ENCODE measurements around the gene GRAMD2A.

The GRAMD2A gene

DNA sequence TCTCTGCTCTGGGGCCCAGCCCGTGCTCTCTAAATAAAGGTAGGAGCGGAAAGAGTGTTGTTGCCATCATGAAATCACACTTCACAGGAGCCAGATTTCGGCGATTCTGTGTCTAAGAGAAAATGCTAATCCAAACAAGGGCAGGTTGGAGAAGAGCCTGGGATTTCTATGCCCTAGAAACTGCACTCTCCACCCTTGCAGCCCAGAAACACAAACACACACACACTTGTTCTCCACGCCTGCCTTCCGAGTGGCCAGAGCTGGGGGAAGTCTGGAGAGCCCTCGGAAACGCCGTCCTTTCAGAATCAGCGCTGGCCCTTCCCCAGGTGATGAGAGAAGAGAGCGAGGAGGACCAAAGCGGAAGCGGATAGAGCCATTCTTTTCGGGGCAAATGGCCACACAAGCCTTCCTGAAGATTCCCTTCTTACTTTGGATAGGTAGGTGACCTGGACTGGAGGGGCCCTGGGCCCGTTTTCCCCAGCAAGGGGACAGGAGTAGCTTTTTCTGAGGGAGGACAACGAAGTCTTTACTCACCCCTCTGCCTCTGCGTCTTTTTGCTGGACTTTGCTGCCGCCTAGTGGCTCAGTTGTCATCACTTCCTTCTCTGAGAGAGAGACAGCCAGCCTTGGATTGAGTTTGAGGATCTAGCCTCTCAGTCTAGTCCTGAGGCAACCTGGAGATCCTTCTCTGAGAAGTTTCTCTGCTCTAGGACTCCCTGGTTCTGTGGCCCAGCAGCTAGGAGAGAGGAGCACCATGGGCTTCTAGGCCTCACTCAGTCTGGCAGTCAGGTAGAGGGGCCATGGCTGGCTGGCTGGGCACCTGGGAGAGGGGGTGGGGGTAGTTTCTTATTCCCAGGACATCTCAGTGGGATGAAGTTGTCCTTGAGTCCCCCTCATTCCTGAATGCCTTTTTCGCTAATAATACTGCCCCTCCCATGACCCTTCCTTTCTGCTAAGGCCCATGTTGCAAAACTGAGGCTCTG, 41.7 kb downstream of the GRAMD2A start:
- no peak overlapping the region for H4K5ac ChIP-seq (ENCODE audit: low read length)
- WGBS (ENCODE audit: extremely low coverage, insufficient coverage, low lambda C conversion rate): no CpG with 5 or more reads among the region's 19 CpGs
- H3K23ac ChIP-seq (ENCODE audit: low read length): no peak overlapping the region
- no peaks in the 10 kb centered on the region for H3K79me1 ChIP-seq (ENCODE audit: low read length)
- no peak overlapping the region for H3K4ac ChIP-seq (ENCODE audit: low read depth, low read length)
- no peak overlapping the region for H2AK5ac ChIP-seq (ENCODE audit: low read length)
- no peaks in the 10 kb centered on the region for H3K79me2 ChIP-seq (ENCODE audit: control insufficient read depth, insufficient read depth, low read length)
- peak overlapping the region; percentile 6 for H3K4me2 ChIP-seq (ENCODE audit: low read length)
- no peaks in the 10 kb centered on the region for H3K27me3 ChIP-seq (ENCODE audit: insufficient read depth, low read length, poor library complexity)
- H2BK5ac ChIP-seq (ENCODE audit: low read length): no peak overlapping the region
- H2BK120ac ChIP-seq (ENCODE audit: low read depth, low read length): no peak overlapping the region
- peak overlapping the region; percentile 32 for H3K9ac ChIP-seq (ENCODE audit: low read length)
- no peak overlapping the region for H3K27ac ChIP-seq (ENCODE audit: low read depth, low read length)
- H4K8ac ChIP-seq (ENCODE audit: low read depth, low read length): no peak overlapping the region
- peak overlapping the region; percentile 57 for H3K56ac ChIP-seq (ENCODE audit: low read length)
- peak; percentile 87 for DNase-seq
- no peak overlapping the region for H3K18ac ChIP-seq (ENCODE audit: low read length)
- H2BK15ac ChIP-seq (replicated peaks; ENCODE audit: low read depth): no peak overlapping the region
- H3K4me3 ChIP-seq (ENCODE audit: low read length): no peak overlapping the region
- H3K36me3 ChIP-seq (ENCODE audit: control insufficient read depth, insufficient read depth, low read length): no peaks in the 10 kb centered on the region
- H3K4me1 ChIP-seq (ENCODE audit: control insufficient read depth, low read depth, low read length): no peaks in the 10 kb centered on the region

DNA sequence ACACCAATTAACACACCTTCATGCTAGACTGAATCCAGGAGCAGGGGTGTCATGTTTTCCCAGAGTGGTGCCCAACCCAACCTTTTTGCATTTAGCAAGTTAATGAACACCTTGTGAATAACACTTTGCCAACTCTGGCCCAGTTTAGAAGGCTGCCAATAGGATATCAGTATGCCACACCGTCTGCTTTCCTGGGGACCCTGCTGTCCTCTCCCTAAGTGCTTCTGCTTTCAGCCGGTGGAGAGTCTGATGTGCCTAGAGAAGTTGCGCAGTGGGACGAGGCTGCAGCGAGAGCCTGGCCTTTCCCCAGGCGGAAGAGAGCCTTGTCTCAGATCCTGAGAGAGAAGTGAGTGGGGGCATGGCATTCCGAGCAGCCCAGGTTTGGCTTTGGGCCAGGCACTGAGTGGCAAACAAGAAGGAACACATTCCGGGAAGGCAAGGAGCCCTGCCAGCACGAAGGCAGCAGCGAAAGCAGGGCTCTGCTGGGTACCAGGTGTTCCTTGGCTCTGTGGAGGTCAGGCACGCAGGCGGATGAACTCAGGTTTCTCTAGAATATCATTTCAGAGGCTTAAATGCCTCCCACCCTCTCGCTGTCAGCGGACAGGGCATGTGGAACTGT, 42.5 kb downstream of the GRAMD2A start:
- Histone ChIP-seq H2BK5ac (ENCODE audit: low read length) (no peak overlapping the region), H2BK15ac (replicated peaks; ENCODE audit: low read depth) (no peak overlapping the region), H2AK5ac (ENCODE audit: low read length) (no peak overlapping the region), H3K27me3 (ENCODE audit: insufficient read depth, low read length, poor library complexity) (no peaks in the 10 kb centered on the region), H3K79me2 (ENCODE audit: control insufficient read depth, insufficient read depth, low read length) (no peaks in the 10 kb centered on the region), H4K8ac (ENCODE audit: low read depth, low read length) (no peak overlapping the region), H3K56ac (ENCODE audit: low read length) (no peak overlapping the region), H4K5ac (ENCODE audit: low read length) (no peak overlapping the region), H3K79me1 (ENCODE audit: low read length) (no peaks in the 10 kb centered on the region), H2BK120ac (ENCODE audit: low read depth, low read length) (no peak overlapping the region), H3K36me3 (ENCODE audit: control insufficient read depth, insufficient read depth, low read length) (no peaks in the 10 kb centered on the region), H3K18ac (ENCODE audit: low read length) (no peak overlapping the region), H3K4me1 (ENCODE audit: control insufficient read depth, low read depth, low read length) (no peaks in the 10 kb centered on the region), H3K27ac (ENCODE audit: low read depth, low read length) (no peak overlapping the region), H3K23ac (ENCODE audit: low read length) (no peak overlapping the region), H3K9ac (ENCODE audit: low read length) (no peak overlapping the region), H3K4me2 (ENCODE audit: low read length) (no peak overlapping the region), H3K4ac (ENCODE audit: low read depth, low read length) (no peak overlapping the region), H3K4me3 (ENCODE audit: low read length) (no peak overlapping the region)
- no peak for DNase-seq
- no CpG with 5 or more reads among the region's 14 CpGs for WGBS (ENCODE audit: extremely low coverage, insufficient coverage, low lambda C conversion rate)

DNA sequence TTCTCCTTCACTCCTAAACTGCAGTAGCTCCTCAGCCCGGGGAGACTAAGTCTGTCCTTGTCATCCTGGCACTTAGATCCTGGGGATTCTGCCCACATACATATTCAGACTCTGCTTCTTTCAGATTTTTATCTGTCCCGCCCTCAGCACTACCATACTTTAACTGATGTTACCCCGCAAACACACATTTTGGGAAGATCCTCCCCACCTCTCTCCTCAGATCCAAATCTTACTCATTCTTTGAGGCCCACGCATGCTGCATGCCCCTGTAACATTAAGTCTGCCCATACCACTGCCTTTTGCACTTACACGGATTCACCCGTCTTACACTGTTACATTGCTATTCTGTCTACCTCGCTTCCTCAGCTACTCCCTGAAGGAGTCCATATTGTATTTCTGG, 43.3 kb downstream of the GRAMD2A start:
- Histone ChIP-seq H3K9ac (ENCODE audit: low read length) (no peak overlapping the region), H2BK5ac (ENCODE audit: low read length) (no peak overlapping the region), H3K18ac (ENCODE audit: low read length) (no peak overlapping the region), H3K79me2 (ENCODE audit: control insufficient read depth, insufficient read depth, low read length) (no peaks in the 10 kb centered on the region), H3K56ac (ENCODE audit: low read length) (no peak overlapping the region), H3K36me3 (ENCODE audit: control insufficient read depth, insufficient read depth, low read length) (no peaks in the 10 kb centered on the region), H4K5ac (ENCODE audit: low read length) (no peak overlapping the region), H3K4me1 (ENCODE audit: control insufficient read depth, low read depth, low read length) (no peaks in the 10 kb centered on the region), H3K27me3 (ENCODE audit: insufficient read depth, low read length, poor library complexity) (no peaks in the 10 kb centered on the region), H3K79me1 (ENCODE audit: low read length) (no peaks in the 10 kb centered on the region), H4K8ac (ENCODE audit: low read depth, low read length) (no peak overlapping the region), H2BK120ac (ENCODE audit: low read depth, low read length) (no peak overlapping the region), H3K4ac (ENCODE audit: low read depth, low read length) (no peak overlapping the region), H3K27ac (ENCODE audit: low read depth, low read length) (no peak overlapping the region), H2BK15ac (replicated peaks; ENCODE audit: low read depth) (no peak overlapping the region), H3K4me2 (ENCODE audit: low read length) (no peak overlapping the region), H3K4me3 (ENCODE audit: low read length) (no peak overlapping the region), H2AK5ac (ENCODE audit: low read length) (no peak overlapping the region), H3K23ac (ENCODE audit: low read length) (no peak overlapping the region)
- WGBS (ENCODE audit: extremely low coverage, insufficient coverage, low lambda C conversion rate): no CpG with 5 or more reads among the region's 7 CpGs
- DNase-seq: no peak

DNA sequence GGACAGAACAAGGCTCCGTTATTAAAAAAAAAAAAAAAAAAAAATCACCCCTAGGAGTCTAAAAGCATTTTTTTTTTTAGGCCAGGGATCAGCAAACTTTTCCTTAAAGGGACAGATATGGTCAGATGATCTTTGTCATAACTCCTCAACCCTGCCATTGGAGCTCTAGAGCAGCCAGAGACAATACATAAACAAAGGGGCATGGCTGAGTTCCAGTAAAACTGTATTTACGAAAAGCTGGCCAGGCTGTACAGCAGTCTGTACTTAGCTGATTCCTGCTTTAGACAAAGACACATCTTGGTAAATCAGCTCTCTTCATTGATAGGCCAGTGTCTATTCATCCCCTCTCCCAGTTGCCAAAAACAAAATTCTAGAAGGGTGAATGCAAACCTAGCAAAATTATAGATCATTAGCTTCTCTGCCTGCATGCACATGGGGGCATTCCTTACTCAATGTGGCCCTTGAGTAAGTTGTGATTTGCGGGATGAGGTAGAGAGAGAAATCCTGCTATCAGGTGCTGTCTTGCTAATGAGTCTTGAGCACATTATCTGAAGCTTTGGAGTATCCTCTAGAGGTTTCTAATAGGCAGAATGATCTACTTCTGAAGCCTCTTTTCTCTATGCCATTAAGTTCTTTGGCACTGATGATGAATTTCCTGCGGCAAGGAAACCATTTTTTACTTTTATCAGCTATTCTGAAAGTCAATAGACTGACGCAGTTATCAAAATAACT, 44.2 kb downstream of the GRAMD2A start:
- H3K27me3 ChIP-seq (ENCODE audit: insufficient read depth, low read length, poor library complexity): no peaks in the 10 kb centered on the region
- no peak for DNase-seq
- H3K23ac ChIP-seq (ENCODE audit: low read length): no peak overlapping the region
- no peak overlapping the region for H2BK15ac ChIP-seq (replicated peaks; ENCODE audit: low read depth)
- H3K4me3 ChIP-seq (ENCODE audit: low read length): no peak overlapping the region
- no peak overlapping the region for H3K4ac ChIP-seq (ENCODE audit: low read depth, low read length)
- H3K18ac ChIP-seq (ENCODE audit: low read length): no peak overlapping the region
- H3K4me2 ChIP-seq (ENCODE audit: low read length): no peak overlapping the region
- no peak overlapping the region for H4K5ac ChIP-seq (ENCODE audit: low read length)
- WGBS (ENCODE audit: extremely low coverage, insufficient coverage, low lambda C conversion rate): no CpG with 5 or more reads among the region's 5 CpGs
- H4K8ac ChIP-seq (ENCODE audit: low read depth, low read length): no peak overlapping the region
- H3K27ac ChIP-seq (ENCODE audit: low read depth, low read length): no peak overlapping the region
- no peak overlapping the region for H2BK5ac ChIP-seq (ENCODE audit: low read length)
- H2AK5ac ChIP-seq (ENCODE audit: low read length): no peak overlapping the region
- no peaks in the 10 kb centered on the region for H3K4me1 ChIP-seq (ENCODE audit: control insufficient read depth, low read depth, low read length)
- H3K79me2 ChIP-seq (ENCODE audit: control insufficient read depth, insufficient read depth, low read length): no peaks in the 10 kb centered on the region
- no peak overlapping the region for H2BK120ac ChIP-seq (ENCODE audit: low read depth, low read length)
- no peaks in the 10 kb centered on the region for H3K79me1 ChIP-seq (ENCODE audit: low read length)
- no peak overlapping the region for H3K9ac ChIP-seq (ENCODE audit: low read length)
- H3K56ac ChIP-seq (ENCODE audit: low read length): no peak overlapping the region
- H3K36me3 ChIP-seq (ENCODE audit: control insufficient read depth, insufficient read depth, low read length): no peaks in the 10 kb centered on the region

DNA sequence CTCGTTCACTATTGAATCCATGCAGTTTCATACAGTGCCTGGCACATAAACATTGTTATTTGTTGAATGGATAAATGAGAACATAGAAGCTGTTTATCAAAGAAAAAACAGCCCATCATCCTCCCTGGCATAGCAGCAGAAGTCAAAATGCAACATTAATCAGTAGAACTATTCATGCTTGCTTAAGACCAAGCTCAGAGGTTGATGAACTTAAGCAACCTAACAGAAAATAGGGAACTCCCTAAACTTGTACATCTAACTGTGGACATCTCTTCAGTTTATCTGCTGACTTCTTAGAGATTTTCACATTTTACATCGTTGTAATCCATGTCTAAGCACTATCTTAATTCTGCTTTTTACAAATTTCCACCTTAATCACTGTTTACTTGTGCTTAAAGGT, 50.2 kb downstream of the GRAMD2A start:
- Histone ChIP-seq H2BK15ac (replicated peaks; ENCODE audit: low read depth) (no peak overlapping the region), H3K4ac (ENCODE audit: low read depth, low read length) (no peak overlapping the region), H3K4me1 (ENCODE audit: control insufficient read depth, low read depth, low read length) (no peaks in the 10 kb centered on the region), H2AK5ac (ENCODE audit: low read length) (no peak overlapping the region), H3K4me2 (ENCODE audit: low read length) (no peak overlapping the region), H3K79me2 (ENCODE audit: control insufficient read depth, insufficient read depth, low read length) (no peaks in the 10 kb centered on the region), H3K23ac (ENCODE audit: low read length) (no peak overlapping the region), H3K36me3 (ENCODE audit: control insufficient read depth, insufficient read depth, low read length) (no peaks in the 10 kb centered on the region), H3K27me3 (ENCODE audit: insufficient read depth, low read length, poor library complexity) (no peaks in the 10 kb centered on the region), H3K27ac (ENCODE audit: low read depth, low read length) (no peak overlapping the region), H3K79me1 (ENCODE audit: low read length) (no peaks in the 10 kb centered on the region), H3K56ac (ENCODE audit: low read length) (no peak overlapping the region), H3K9ac (ENCODE audit: low read length) (no peak overlapping the region), H2BK5ac (ENCODE audit: low read length) (no peak overlapping the region), H3K18ac (ENCODE audit: low read length) (no peak overlapping the region), H4K8ac (ENCODE audit: low read depth, low read length) (no peak overlapping the region), H4K5ac (ENCODE audit: low read length) (no peak overlapping the region), H3K4me3 (ENCODE audit: low read length) (no peak overlapping the region), H2BK120ac (ENCODE audit: low read depth, low read length) (no peak overlapping the region)
- WGBS (ENCODE audit: extremely low coverage, insufficient coverage, low lambda C conversion rate): no CpG with 5 or more reads among the region's 2 CpGs
- no peak for DNase-seq
